22Rv1 (cell line): ENCODE data around the gene KLHL30.

Experiments
- ZFX ChIP-seq: fragments of 450-650 bp; IDR thresholded peaks from 2 replicates; pipeline ENCODE4 v1.6.1; 2017; ENCODE audit warnings: antibody characterized with exemption, borderline replicate concordance
- TF ChIP-seq, protein P1 (sequence below): fragments of 450-650 bp; IDR thresholded peaks from 2 replicates; pipeline ENCODE4 v1.5.1; 2017; ENCODE audit warnings: mild to moderate bottlenecking

DNA sequence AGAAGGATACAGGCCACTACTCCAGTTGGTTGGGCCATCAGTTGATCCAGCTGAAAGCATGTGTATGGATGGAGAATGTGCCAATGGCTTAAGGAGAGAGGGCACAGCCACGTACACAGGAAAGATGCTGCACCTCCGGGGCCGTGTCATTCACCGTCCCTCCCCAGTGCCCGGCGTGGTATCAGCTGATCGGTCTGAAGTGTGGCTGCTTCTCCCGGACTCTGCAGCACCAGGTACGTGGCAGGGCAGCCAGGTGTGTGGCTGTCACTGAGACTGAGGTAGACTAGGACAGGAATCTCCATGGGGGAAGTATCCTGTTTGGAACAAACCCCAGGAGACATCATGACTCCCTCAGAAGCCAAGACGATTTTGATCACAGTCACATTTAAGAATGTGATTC lies 16.1 kb downstream of the KLHL30 start:
- TF ChIP-seq, protein P1, sequence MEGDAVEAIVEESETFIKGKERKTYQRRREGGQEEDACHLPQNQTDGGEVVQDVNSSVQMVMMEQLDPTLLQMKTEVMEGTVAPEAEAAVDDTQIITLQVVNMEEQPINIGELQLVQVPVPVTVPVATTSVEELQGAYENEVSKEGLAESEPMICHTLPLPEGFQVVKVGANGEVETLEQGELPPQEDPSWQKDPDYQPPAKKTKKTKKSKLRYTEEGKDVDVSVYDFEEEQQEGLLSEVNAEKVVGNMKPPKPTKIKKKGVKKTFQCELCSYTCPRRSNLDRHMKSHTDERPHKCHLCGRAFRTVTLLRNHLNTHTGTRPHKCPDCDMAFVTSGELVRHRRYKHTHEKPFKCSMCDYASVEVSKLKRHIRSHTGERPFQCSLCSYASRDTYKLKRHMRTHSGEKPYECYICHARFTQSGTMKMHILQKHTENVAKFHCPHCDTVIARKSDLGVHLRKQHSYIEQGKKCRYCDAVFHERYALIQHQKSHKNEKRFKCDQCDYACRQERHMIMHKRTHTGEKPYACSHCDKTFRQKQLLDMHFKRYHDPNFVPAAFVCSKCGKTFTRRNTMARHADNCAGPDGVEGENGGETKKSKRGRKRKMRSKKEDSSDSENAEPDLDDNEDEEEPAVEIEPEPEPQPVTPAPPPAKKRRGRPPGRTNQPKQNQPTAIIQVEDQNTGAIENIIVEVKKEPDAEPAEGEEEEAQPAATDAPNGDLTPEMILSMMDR = no peak
- TF ChIP-seq ZFX = no peak
